ENCODE measurements around the gene CFAP54. TPM values are rescaled to one million over a fixed set of nuclear protein-coding genes. Genes with fewer than 3 reads are reported as not detected.

CFAP54 gene
- total RNA-seq, 1 donor from 2014 or later = 0.64 TPM

GRCh38 chr12:96698521-96698920 lies 209.1 kb downstream of the CFAP54 start:
- Mint-ChIP-seq H3K36me3 (ENCODE audit: low read depth) (no peaks in the 10 kb centered on the region), H3K27ac (no peak overlapping the region), H3K27me3 (peaks cover 7% of the 10 kb centered on the region), H3K4me3 (no peak overlapping the region), H3K9me3 (peaks cover 4% of the 10 kb centered on the region), H3K4me1 (no peaks in the 10 kb centered on the region)
- POLR2A ChIA-PET = no interaction called here
- CTCF ChIA-PET = no interaction called here
- ATAC-seq (ENCODE audit: low read depth) = no peak
- DNase-seq = no peak
- intact Hi-C loops (cut with micrococcal nuclease) = no loop called here
- TF ChIP-seq CTCF (IDR thresholded peaks at IDR 0.05) = no peak

- TF ChIP-seq CTCF (IDR thresholded peaks at IDR 0.05) = no peak
- Mint-ChIP-seq H3K4me3 (no peak overlapping the region), H3K4me1 (no peaks in the 10 kb centered on the region), H3K9me3 (peaks cover 4% of the 10 kb centered on the region), H3K27ac (no peak overlapping the region), H3K27me3 (peaks cover 7% of the 10 kb centered on the region), H3K36me3 (ENCODE audit: low read depth) (no peaks in the 10 kb centered on the region)
- DNase-seq (no peak), ATAC-seq (ENCODE audit: low read depth) (no peak)
- CTCF ChIA-PET = no interaction called here
- intact Hi-C loops (cut with micrococcal nuclease) = no loop called here
- POLR2A ChIA-PET = no interaction called here
These were observed 209.6 kb downstream of the CFAP54 start for GRCh38 chr12:96698965-96699364.

GRCh38 chr12:96701856-96702255 lies 212.5 kb downstream of the CFAP54 start:
- intact Hi-C loops (cut with micrococcal nuclease) = no loop called here
- H3K4me3 Mint-ChIP-seq = no peak overlapping the region
- peaks cover 4% of the 10 kb centered on the region for H3K27me3 Mint-ChIP-seq
- ATAC-seq (ENCODE audit: low read depth) (no peak), DNase-seq (no peak)
- ChIA-PET POLR2A (no interaction called here), CTCF (no interaction called here)
- H3K9me3 Mint-ChIP-seq = peaks cover 4% of the 10 kb centered on the region
- H3K27ac Mint-ChIP-seq = no peak overlapping the region
- H3K4me1 Mint-ChIP-seq = no peaks in the 10 kb centered on the region
- TF ChIP-seq CTCF (IDR thresholded peaks at IDR 0.05) = no peak
- no peaks in the 10 kb centered on the region for H3K36me3 Mint-ChIP-seq (ENCODE audit: low read depth)

GRCh38 chr12:96710127-96710745 lies 220.9 kb downstream of the CFAP54 start:
- H3K9me3 Mint-ChIP-seq = no peaks in the 10 kb centered on the region
- ChIA-PET CTCF (no interaction called here), POLR2A (no interaction called here)
- intact Hi-C loops (cut with micrococcal nuclease) = no loop called here
- H3K27me3 Mint-ChIP-seq = peaks cover 2% of the 10 kb centered on the region
- TF ChIP-seq CTCF (IDR thresholded peaks at IDR 0.05) = no peak
- H3K4me1 Mint-ChIP-seq = no peaks in the 10 kb centered on the region
- H3K27ac Mint-ChIP-seq = no peak overlapping the region
- H3K36me3 Mint-ChIP-seq (ENCODE audit: low read depth) = no peaks in the 10 kb centered on the region
- DNase-seq = no peak
- no peak overlapping the region for H3K4me3 Mint-ChIP-seq
- no peak for ATAC-seq (ENCODE audit: low read depth)

GRCh38 chr12:96711364-96711763 lies 222.0 kb downstream of the CFAP54 start:
- DNase-seq = no peak
- H3K27me3 Mint-ChIP-seq = peaks cover 2% of the 10 kb centered on the region
- H3K4me1 Mint-ChIP-seq = no peaks in the 10 kb centered on the region
- TF ChIP-seq CTCF (IDR thresholded peaks at IDR 0.05) = no peak
- H3K4me3 Mint-ChIP-seq = no peak overlapping the region
- ChIA-PET CTCF (no interaction called here), POLR2A (no interaction called here)
- intact Hi-C loops (cut with micrococcal nuclease) = no loop called here
- no peak overlapping the region for H3K27ac Mint-ChIP-seq
- H3K36me3 Mint-ChIP-seq (ENCODE audit: low read depth) = no peaks in the 10 kb centered on the region
- no peak for ATAC-seq (ENCODE audit: low read depth)
- no peaks in the 10 kb centered on the region for H3K9me3 Mint-ChIP-seq

All from activated B cell treated with CpG ODN at 0.5 μM for 24 hours (primary cell).